Esophagus squamous epithelium (tissue), 5 donors: ENCODE data around the gene PILRA. TPM values are rescaled to one million over a fixed set of nuclear protein-coding genes. Genes with fewer than 3 reads are reported as not detected.
"Not testable (repeated sequence)": the region's sequence is repeated elsewhere in the genome, so short reads cannot be mapped to it uniquely, and the experiment has no call there.

Experiments used
- DNase-seq: peaks from one replicate; lab custom pipeline; 2025; lab: John Stamatoyannopoulos, UW
- H3K27ac ChIP-seq, 4 donors: fragments of 200-600 bp; sonication (generic); one replicate each; pipeline ENCODE4 v1.5.1; 2016 to 2019; ENCODE audit warnings: mild to moderate bottlenecking in 1 of 4
- H3K27me3 ChIP-seq, 4 donors: fragments of 200-600 bp; sonication (generic); 1 replicate in 3 of 4; 2 replicates in 1 of 4; pipeline versions ENCODE4 v1.5.1 to v1.6.0; 2017 to 2021; ENCODE audit warnings: antibody characterized with exemption in 1 of 4
- H3K36me3 ChIP-seq, 3 donors: fragments of 200-600 bp; sonication (generic); one replicate each; pipeline ENCODE4 v1.5.1; 2016 to 2019
- H3K4me1 ChIP-seq, 3 donors: fragments of 200-600 bp; sonication (generic); one replicate each; pipeline ENCODE4 v1.5.1; 2017 to 2019
- H3K4me3 ChIP-seq, 4 donors: fragments of 200-600 bp; sonication (generic); 1 replicate in 3 of 4; 2 replicates in 1 of 4; pipeline ENCODE4 v1.5.1; 2016 to 2019; ENCODE audit warnings: mild to moderate bottlenecking in 2 of 4, moderate library complexity in 1 of 4
- H3K9me3 ChIP-seq, 3 donors: fragments of 200-600 bp; sonication (generic); one replicate each; pipeline ENCODE4 v1.5.1; 2016 to 2019
- CTCF ChIP-seq, 6 experiments: fragments of 450-650 bp in 4 of 6; fragments of 200-600 bp in 2 of 6; sonication (generic) in 2 of 6; IDR thresholded peaks; one replicate each; pipeline ENCODE4 v1.5.1; 2016 to 2019; ENCODE audit warnings: antibody characterized with exemption in 6 of 6, mild to moderate bottlenecking in 4 of 6, moderate library complexity in 4 of 6
- POLR2A ChIP-seq, 4 donors: fragments of 450-650 bp; IDR thresholded peaks; one replicate each; pipeline ENCODE4 v1.6.1; 2017; ENCODE audit warnings: antibody characterized with exemption in 4 of 4, mild to moderate bottlenecking in 4 of 4, moderate library complexity in 3 of 4
- WGBS, 2 donors: methylation state at CpG; one replicate each; pipeline ENCODE4 v1.1.5; 2018; 5-methylcytosine and 5-hydroxymethylcytosine counted together
- intact Hi-C: fragments of 100-400 bp; cut with DNase I; formaldehyde crosslinking; loops from one replicate; pipeline ENCODE4 v1.15.0; 2022
- total RNA-seq, 4 donors: library from RNA; depleted of rRNA; stranded (reverse); fragments of >200 nt; gene quantifications; one replicate each; pipeline ENCODE4 v1.1.0, GENCODE V29; 2016
- donor health status: DM: yes; HTN: yes; CAD: no.

Gene PILRA
- total RNA-seq, 4 donors from 2014 or later, result 0.61 to 5.0 (median 1.1) TPM

GRCh38 chr7:100358857-100359212 is 14.5 kb upstream of the PILRA start:
- intact Hi-C loops, result loop anchor here (10.0 kb wide), 1 partner anchor 124 kb away; no protein-coding TSS in a partner anchor
- peaks cover 38 to 99% (median 51%) of the 10 kb centered on the region in 3 donors for H3K36me3 ChIP-seq
- no peaks in the 10 kb centered on the region for H3K27me3 ChIP-seq
- DNase-seq, result no peak
- TF ChIP-seq POLR2A (IDR thresholded peaks at IDR 0.05) (no peak), CTCF (IDR thresholded peaks at IDR 0.05) (no peak)
- 93 to 100% methylated on average over 5 to 6 of the region's 8 CpGs for WGBS, 2 donors
- H3K9me3 ChIP-seq, result no peaks in the 10 kb centered on the region
- no peak overlapping the region for H3K4me3 ChIP-seq
- no peaks in the 10 kb centered on the region for H3K4me1 ChIP-seq
- H3K27ac ChIP-seq, result no peak overlapping the region

- Histone ChIP-seq H3K27me3 (no peaks in the 10 kb centered on the region), H3K9me3 (no peaks in the 10 kb centered on the region), H3K4me1 (no peaks in the 10 kb centered on the region), H3K36me3 (peaks cover 31 to 91% (median 45%) of the 10 kb centered on the region in 3 donors), H3K27ac (no peak overlapping the region), H3K4me3 (no peak overlapping the region)
- WGBS, 2 donors, result 79 to 87% methylated on average over 2 to 3 of the region's 3 CpGs
- DNase-seq, result no peak
- TF ChIP-seq POLR2A (IDR thresholded peaks at IDR 0.05), result no peak
- intact Hi-C loops, result no loop called here
Observed at GRCh38 chr7:100360135-100360854, 13.0 kb upstream of the PILRA start.

GRCh38 chr7:100363098-100363497 is 10.2 kb upstream of the PILRA start:
- H3K4me3 ChIP-seq, result no peak overlapping the region
- intact Hi-C loops, result no loop called here
- DNase-seq, result no peak
- peaks cover 19 to 84% (median 25%) of the 10 kb centered on the region in 3 donors for H3K36me3 ChIP-seq
- peaks cover 0 to 8% (median 0%) of the 10 kb centered on the region in 3 donors for H3K4me1 ChIP-seq
- H3K27me3 ChIP-seq, result no peaks in the 10 kb centered on the region
- TF ChIP-seq POLR2A (IDR thresholded peaks at IDR 0.05) (no peak), CTCF (IDR thresholded peaks at IDR 0.05) (no peak)
- H3K27ac ChIP-seq, result no peak overlapping the region
- H3K9me3 ChIP-seq, result no peaks in the 10 kb centered on the region

- H3K27ac ChIP-seq, H3K9me3 ChIP-seq, DNase-seq, H3K4me1 ChIP-seq, intact Hi-C loops, H3K4me3 ChIP-seq, H3K27me3 ChIP-seq: not testable (repeated sequence)
- 93 to 97% methylated on average over 4 to 7 of the region's 7 CpGs for WGBS, 2 donors
- H3K36me3 ChIP-seq, result peaks cover 19 to 77% (median 20%) of the 10 kb centered on the region in 3 donors
Observed at GRCh38 chr7:100363797-100364196, 9.5 kb upstream of the PILRA start.

GRCh38 chr7:100364480-100364879 is 8.8 kb upstream of the PILRA start:
- no peak overlapping the region for H3K27ac ChIP-seq
- peaks cover 12 to 70% (median 14%) of the 10 kb centered on the region in 3 donors for H3K36me3 ChIP-seq
- DNase-seq, result no peak
- no peaks in the 10 kb centered on the region for H3K9me3 ChIP-seq
- TF ChIP-seq CTCF (IDR thresholded peaks at IDR 0.05) (no peak), POLR2A (IDR thresholded peaks at IDR 0.05) (no peak)
- H3K4me3 ChIP-seq, result no peak overlapping the region
- H3K4me1 ChIP-seq, result peaks cover 0 to 8% (median 0%) of the 10 kb centered on the region in 3 donors
- 70 to 78% methylated on average over 6 of the region's 6 CpGs for WGBS, 2 donors
- intact Hi-C loops, result no loop called here
- no peaks in the 10 kb centered on the region for H3K27me3 ChIP-seq

- 89 to 98% methylated on average over 7 of the region's 7 CpGs for WGBS, 2 donors
- Histone ChIP-seq H3K36me3 (peaks cover 0 to 55% (median 11%) of the 10 kb centered on the region in 3 donors), H3K27ac (peak overlapping the region in 1 of 4 donors; percentile 56)
Observed at GRCh38 chr7:100365998-100366367, 7.3 kb upstream of the PILRA start.

More at GRCh38 chr7:100365998-100366367, 7.3 kb upstream of the PILRA start:
- H3K9me3 ChIP-seq, intact Hi-C loops, H3K4me3 ChIP-seq, DNase-seq, H3K4me1 ChIP-seq, H3K27me3 ChIP-seq: not testable (repeated sequence)
